Measurements from ENCODE around the gene ABL2.
"Not testable (repeated sequence)": the region's sequence is repeated elsewhere in the genome, so short reads cannot be mapped to it uniquely, and the experiment has no call there.

The ABL2 gene

DNA sequence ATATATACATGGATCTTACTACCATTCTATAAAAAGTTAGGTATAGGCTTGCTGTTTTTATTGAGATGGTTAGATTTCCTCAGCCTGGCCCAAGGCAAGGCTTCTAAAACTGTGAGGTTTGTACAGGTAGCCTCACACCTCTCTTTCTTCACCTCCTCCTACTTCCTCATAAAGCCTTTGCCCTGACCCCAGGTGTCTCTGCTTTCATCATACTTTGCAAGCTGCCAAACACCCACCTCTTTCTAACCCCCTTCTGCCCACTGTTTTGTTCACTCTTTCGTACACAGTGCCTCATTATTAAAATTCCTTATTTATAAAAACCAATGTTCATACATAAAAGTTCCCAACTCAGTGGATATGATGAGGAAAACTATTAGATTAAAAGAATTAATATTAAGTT is 32.7 kb upstream of the ABL2 start:
- Histone ChIP-seq H3K4ac (ENCODE audit: low read depth, low read length) (no peak overlapping the region), H2AK5ac (ENCODE audit: low read length) (no peak overlapping the region), H3K4me3 (ENCODE audit: low read length) (no peak overlapping the region), H4K5ac (ENCODE audit: low read length) (no peak overlapping the region), H3K36me3 (ENCODE audit: control insufficient read depth, insufficient read depth, low read length) (no peaks in the 10 kb centered on the region), H3K79me2 (ENCODE audit: control insufficient read depth, insufficient read depth, low read length) (no peaks in the 10 kb centered on the region), H3K4me1 (ENCODE audit: control insufficient read depth, low read depth, low read length) (no peaks in the 10 kb centered on the region), H3K9ac (ENCODE audit: low read length) (no peak overlapping the region), H3K79me1 (ENCODE audit: low read length) (no peaks in the 10 kb centered on the region), H2BK5ac (ENCODE audit: low read length) (no peak overlapping the region), H3K27me3 (ENCODE audit: insufficient read depth, low read length, poor library complexity) (no peaks in the 10 kb centered on the region), H4K8ac (ENCODE audit: low read depth, low read length) (no peak overlapping the region), H3K56ac (ENCODE audit: low read length) (no peak overlapping the region), H2BK120ac (ENCODE audit: low read depth, low read length) (no peak overlapping the region), H3K27ac (ENCODE audit: low read depth, low read length) (no peak overlapping the region), H3K23ac (ENCODE audit: low read length) (no peak overlapping the region), H2BK15ac (replicated peaks; ENCODE audit: low read depth) (no peak overlapping the region), H3K18ac (ENCODE audit: low read length) (no peak overlapping the region), H3K4me2 (ENCODE audit: low read length) (no peak overlapping the region)
- no peak for DNase-seq
- no CpG with 5 or more reads among the region's 1 CpG for WGBS (ENCODE audit: extremely low coverage, insufficient coverage, low lambda C conversion rate)

DNA sequence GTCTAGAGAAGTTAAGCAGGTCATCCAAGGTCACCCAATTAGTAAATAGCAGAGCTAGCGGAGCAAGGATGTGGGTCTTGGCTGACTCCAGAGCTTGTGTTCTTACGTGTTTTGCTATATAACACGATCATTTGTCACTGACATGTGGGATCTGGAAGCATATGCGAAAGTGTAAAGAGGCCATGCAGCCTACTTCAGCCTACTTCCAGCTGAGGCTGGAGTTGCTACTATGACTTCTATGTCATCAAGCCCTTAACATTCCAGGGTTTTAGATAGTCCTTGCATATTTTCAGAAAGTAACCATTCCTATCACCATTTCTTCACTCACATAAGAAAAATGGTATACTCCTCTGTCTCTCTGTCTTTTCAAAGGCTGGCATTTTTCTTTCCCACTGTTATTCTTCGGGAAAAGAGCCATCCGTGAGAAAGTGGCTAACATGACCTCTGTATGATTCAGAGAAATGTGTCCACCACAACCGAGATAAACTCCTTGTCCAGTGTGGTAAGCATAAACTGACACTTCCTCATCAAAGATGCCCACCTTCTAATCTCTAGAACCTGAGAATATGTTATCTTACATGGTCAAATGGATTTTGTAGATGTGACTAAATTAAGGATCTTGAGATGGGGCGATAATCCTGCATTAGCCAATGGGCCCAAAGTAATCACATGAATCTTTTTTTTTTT is 24.0 kb upstream of the ABL2 start:
- Histone ChIP-seq H4K5ac (ENCODE audit: low read length) (no peak overlapping the region), H2AK5ac (ENCODE audit: low read length) (no peak overlapping the region), H2BK120ac (ENCODE audit: low read depth, low read length) (no peak overlapping the region), H3K4ac (ENCODE audit: low read depth, low read length) (no peak overlapping the region), H3K23ac (ENCODE audit: low read length) (no peak overlapping the region), H3K79me2 (ENCODE audit: control insufficient read depth, insufficient read depth, low read length) (no peaks in the 10 kb centered on the region), H3K4me2 (ENCODE audit: low read length) (no peak overlapping the region), H4K8ac (ENCODE audit: low read depth, low read length) (no peak overlapping the region), H3K4me3 (ENCODE audit: low read length) (no peak overlapping the region), H2BK5ac (ENCODE audit: low read length) (no peak overlapping the region), H3K18ac (ENCODE audit: low read length) (no peak overlapping the region), H3K9ac (ENCODE audit: low read length) (no peak overlapping the region), H3K27ac (ENCODE audit: low read depth, low read length) (no peak overlapping the region), H3K56ac (ENCODE audit: low read length) (no peak overlapping the region), H3K79me1 (ENCODE audit: low read length) (no peaks in the 10 kb centered on the region), H2BK15ac (replicated peaks; ENCODE audit: low read depth) (no peak overlapping the region), H3K4me1 (ENCODE audit: control insufficient read depth, low read depth, low read length) (no peaks in the 10 kb centered on the region), H3K27me3 (ENCODE audit: insufficient read depth, low read length, poor library complexity) (no peaks in the 10 kb centered on the region), H3K36me3 (ENCODE audit: control insufficient read depth, insufficient read depth, low read length) (no peaks in the 10 kb centered on the region)
- WGBS (ENCODE audit: extremely low coverage, insufficient coverage, low lambda C conversion rate) = no CpG with 5 or more reads among the region's 8 CpGs
- no peak for DNase-seq

DNA sequence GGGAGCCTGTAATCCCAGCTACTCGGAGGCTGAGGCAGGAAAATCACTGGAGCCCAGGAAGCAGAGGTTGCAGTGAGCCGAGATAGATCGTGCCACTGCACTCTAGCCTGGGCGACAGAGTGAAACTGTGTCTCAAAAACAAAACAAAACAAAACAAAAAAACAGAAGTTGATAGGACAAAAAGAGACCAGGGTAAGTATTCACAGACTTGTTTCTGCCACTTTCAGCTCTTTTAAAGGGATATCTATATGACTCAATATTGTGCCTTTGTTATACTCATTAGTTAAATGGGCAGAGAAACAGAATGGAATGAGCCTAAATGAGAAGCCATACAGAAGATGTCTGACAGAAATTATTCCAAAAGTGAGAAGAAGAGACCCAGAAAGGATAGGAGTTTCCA is 23.1 kb upstream of the ABL2 start:
- Histone ChIP-seq H3K23ac (ENCODE audit: low read length) (no peak overlapping the region), H3K4me2 (ENCODE audit: low read length) (no peak overlapping the region), H3K4me3 (ENCODE audit: low read length) (no peak overlapping the region), H3K79me1 (ENCODE audit: low read length) (no peaks in the 10 kb centered on the region), H3K18ac (ENCODE audit: low read length) (no peak overlapping the region), H2BK15ac (replicated peaks; ENCODE audit: low read depth) (no peak overlapping the region), H3K36me3 (ENCODE audit: control insufficient read depth, insufficient read depth, low read length) (no peaks in the 10 kb centered on the region), H2AK5ac (ENCODE audit: low read length) (no peak overlapping the region), H3K4ac (ENCODE audit: low read depth, low read length) (no peak overlapping the region), H4K8ac (ENCODE audit: low read depth, low read length) (no peak overlapping the region), H3K9ac (ENCODE audit: low read length) (no peak overlapping the region), H2BK120ac (ENCODE audit: low read depth, low read length) (no peak overlapping the region), H4K5ac (ENCODE audit: low read length) (no peak overlapping the region), H3K56ac (ENCODE audit: low read length) (no peak overlapping the region), H3K4me1 (ENCODE audit: control insufficient read depth, low read depth, low read length) (no peaks in the 10 kb centered on the region), H3K27ac (ENCODE audit: low read depth, low read length) (no peak overlapping the region), H2BK5ac (ENCODE audit: low read length) (no peak overlapping the region), H3K27me3 (ENCODE audit: insufficient read depth, low read length, poor library complexity) (no peaks in the 10 kb centered on the region), H3K79me2 (ENCODE audit: control insufficient read depth, insufficient read depth, low read length) (no peaks in the 10 kb centered on the region)
- no peak for DNase-seq
- WGBS (ENCODE audit: extremely low coverage, insufficient coverage, low lambda C conversion rate) = no CpG with 5 or more reads among the region's 4 CpGs

DNA sequence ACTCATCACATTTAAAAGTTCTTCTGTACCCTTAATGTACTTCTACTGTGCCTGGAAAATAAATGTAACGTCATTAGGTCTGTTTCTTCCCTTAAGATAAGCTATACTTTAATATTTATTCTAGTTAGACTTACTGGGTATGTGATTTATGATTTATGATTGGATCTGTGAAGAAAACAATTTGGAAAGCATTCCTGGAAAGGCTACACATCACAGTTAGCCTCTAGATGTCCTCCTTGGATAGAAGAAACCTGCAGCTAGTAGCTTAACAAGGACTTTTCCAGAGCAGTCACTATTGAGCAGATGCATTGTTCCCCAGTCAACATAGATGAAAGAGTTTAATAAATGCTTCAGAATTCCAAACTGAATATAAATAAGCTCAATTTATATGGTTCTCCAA is 22.2 kb upstream of the ABL2 start:
- no peaks in the 10 kb centered on the region for H3K27me3 ChIP-seq (ENCODE audit: insufficient read depth, low read length, poor library complexity)
- H3K23ac ChIP-seq (ENCODE audit: low read length) = no peak overlapping the region
- no peak overlapping the region for H3K27ac ChIP-seq (ENCODE audit: low read depth, low read length)
- no peak overlapping the region for H4K8ac ChIP-seq (ENCODE audit: low read depth, low read length)
- peak; percentile 49 for DNase-seq
- no peak overlapping the region for H3K4ac ChIP-seq (ENCODE audit: low read depth, low read length)
- H3K9ac ChIP-seq (ENCODE audit: low read length) = no peak overlapping the region
- H3K79me1 ChIP-seq (ENCODE audit: low read length) = no peaks in the 10 kb centered on the region
- H3K79me2 ChIP-seq (ENCODE audit: control insufficient read depth, insufficient read depth, low read length) = no peaks in the 10 kb centered on the region
- H3K4me1 ChIP-seq (ENCODE audit: control insufficient read depth, low read depth, low read length) = no peaks in the 10 kb centered on the region
- H3K18ac ChIP-seq (ENCODE audit: low read length) = no peak overlapping the region
- H3K36me3 ChIP-seq (ENCODE audit: control insufficient read depth, insufficient read depth, low read length) = no peaks in the 10 kb centered on the region
- H3K4me3 ChIP-seq (ENCODE audit: low read length) = no peak overlapping the region
- no peak overlapping the region for H3K4me2 ChIP-seq (ENCODE audit: low read length)
- no CpG with 5 or more reads among the region's 1 CpG for WGBS (ENCODE audit: extremely low coverage, insufficient coverage, low lambda C conversion rate)
- no peak overlapping the region for H3K56ac ChIP-seq (ENCODE audit: low read length)
- no peak overlapping the region for H2BK5ac ChIP-seq (ENCODE audit: low read length)
- H2AK5ac ChIP-seq (ENCODE audit: low read length) = no peak overlapping the region
- no peak overlapping the region for H2BK15ac ChIP-seq (replicated peaks; ENCODE audit: low read depth)
- H4K5ac ChIP-seq (ENCODE audit: low read length) = no peak overlapping the region
- H2BK120ac ChIP-seq (ENCODE audit: low read depth, low read length) = no peak overlapping the region

DNA sequence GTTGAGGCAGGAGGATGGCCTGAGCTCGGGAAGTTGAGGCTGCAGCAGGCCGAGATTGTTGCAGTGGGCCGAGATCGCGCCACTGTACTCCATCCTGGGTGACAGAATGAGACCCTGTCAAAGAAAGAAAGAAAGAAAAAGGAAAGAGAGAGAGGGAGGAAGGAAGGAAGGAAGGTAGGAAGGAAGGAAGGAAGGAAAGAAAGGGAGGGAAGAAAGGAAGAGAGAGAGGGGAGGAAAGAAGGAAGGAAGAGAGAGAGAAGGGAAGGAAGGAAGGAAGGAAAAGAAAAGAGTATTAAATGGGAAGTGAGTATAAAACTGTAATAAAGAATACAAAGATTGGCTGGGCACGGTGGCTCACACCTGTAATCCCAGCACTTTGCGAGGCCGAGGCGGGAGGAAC is 18.4 kb upstream of the ABL2 start:
- no peak overlapping the region for H2BK120ac ChIP-seq (ENCODE audit: low read depth, low read length)
- H3K36me3 ChIP-seq (ENCODE audit: control insufficient read depth, insufficient read depth, low read length) = no peaks in the 10 kb centered on the region
- H3K56ac ChIP-seq (ENCODE audit: low read length) = no peak overlapping the region
- no peak for DNase-seq
- H3K23ac ChIP-seq (ENCODE audit: low read length) = no peak overlapping the region
- no peak overlapping the region for H4K8ac ChIP-seq (ENCODE audit: low read depth, low read length)
- H3K18ac ChIP-seq (ENCODE audit: low read length) = no peak overlapping the region
- no peak overlapping the region for H3K4me3 ChIP-seq (ENCODE audit: low read length)
- H4K5ac ChIP-seq (ENCODE audit: low read length) = no peak overlapping the region
- no peak overlapping the region for H3K4me2 ChIP-seq (ENCODE audit: low read length)
- H3K4ac ChIP-seq (ENCODE audit: low read depth, low read length) = no peak overlapping the region
- no peaks in the 10 kb centered on the region for H3K79me1 ChIP-seq (ENCODE audit: low read length)
- no peak overlapping the region for H2BK15ac ChIP-seq (replicated peaks; ENCODE audit: low read depth)
- H3K79me2 ChIP-seq (ENCODE audit: control insufficient read depth, insufficient read depth, low read length) = no peaks in the 10 kb centered on the region
- H3K27me3 ChIP-seq (ENCODE audit: insufficient read depth, low read length, poor library complexity) = no peaks in the 10 kb centered on the region
- H2BK5ac ChIP-seq (ENCODE audit: low read length) = no peak overlapping the region
- WGBS (ENCODE audit: extremely low coverage, insufficient coverage, low lambda C conversion rate) = no CpG with 5 or more reads among the region's 9 CpGs
- no peak overlapping the region for H3K27ac ChIP-seq (ENCODE audit: low read depth, low read length)
- no peaks in the 10 kb centered on the region for H3K4me1 ChIP-seq (ENCODE audit: control insufficient read depth, low read depth, low read length)
- H3K9ac ChIP-seq (ENCODE audit: low read length) = no peak overlapping the region
- H2AK5ac ChIP-seq (ENCODE audit: low read length) = no peak overlapping the region

DNA sequence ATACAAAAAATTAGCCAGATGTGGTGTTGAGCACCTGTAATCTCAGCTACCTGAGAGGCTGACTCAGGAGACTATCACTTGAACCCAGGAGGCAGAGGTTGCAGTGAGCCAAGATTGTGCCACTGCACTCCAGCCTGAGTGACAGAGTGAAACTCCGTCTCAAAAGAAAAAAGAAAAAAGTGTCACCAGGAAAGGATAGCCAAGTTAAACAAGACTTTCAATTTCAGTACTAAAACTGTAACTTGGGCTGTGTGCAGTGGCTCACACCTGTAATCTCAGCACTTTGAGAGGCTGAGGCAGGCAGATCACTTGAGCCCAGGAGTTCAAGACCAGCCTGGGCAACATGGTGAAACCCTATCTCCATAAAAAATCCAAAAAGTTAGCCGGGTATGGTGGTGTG is 15.9 kb upstream of the ABL2 start:
- H3K4me2 ChIP-seq (ENCODE audit: low read length); H2BK120ac ChIP-seq (ENCODE audit: low read depth, low read length); H2BK5ac ChIP-seq (ENCODE audit: low read length); H3K18ac ChIP-seq (ENCODE audit: low read length); H2AK5ac ChIP-seq (ENCODE audit: low read length); H3K23ac ChIP-seq (ENCODE audit: low read length); H3K9ac ChIP-seq (ENCODE audit: low read length); H3K4me3 ChIP-seq (ENCODE audit: low read length); H3K56ac ChIP-seq (ENCODE audit: low read length); H3K27ac ChIP-seq (ENCODE audit: low read depth, low read length); H4K5ac ChIP-seq (ENCODE audit: low read length); H3K79me2 ChIP-seq (ENCODE audit: control insufficient read depth, insufficient read depth, low read length); H3K27me3 ChIP-seq (ENCODE audit: insufficient read depth, low read length, poor library complexity); H4K8ac ChIP-seq (ENCODE audit: low read depth, low read length); H3K4ac ChIP-seq (ENCODE audit: low read depth, low read length); H3K4me1 ChIP-seq (ENCODE audit: control insufficient read depth, low read depth, low read length); DNase-seq; H2BK15ac ChIP-seq (replicated peaks; ENCODE audit: low read depth); H3K79me1 ChIP-seq (ENCODE audit: low read length); H3K36me3 ChIP-seq (ENCODE audit: control insufficient read depth, insufficient read depth, low read length): not testable (repeated sequence)
- no CpG with 5 or more reads among the region's 2 CpGs for WGBS (ENCODE audit: extremely low coverage, insufficient coverage, low lambda C conversion rate)
